ENCODE data around the gene CLCN2.

The CLCN2 gene

DNA sequence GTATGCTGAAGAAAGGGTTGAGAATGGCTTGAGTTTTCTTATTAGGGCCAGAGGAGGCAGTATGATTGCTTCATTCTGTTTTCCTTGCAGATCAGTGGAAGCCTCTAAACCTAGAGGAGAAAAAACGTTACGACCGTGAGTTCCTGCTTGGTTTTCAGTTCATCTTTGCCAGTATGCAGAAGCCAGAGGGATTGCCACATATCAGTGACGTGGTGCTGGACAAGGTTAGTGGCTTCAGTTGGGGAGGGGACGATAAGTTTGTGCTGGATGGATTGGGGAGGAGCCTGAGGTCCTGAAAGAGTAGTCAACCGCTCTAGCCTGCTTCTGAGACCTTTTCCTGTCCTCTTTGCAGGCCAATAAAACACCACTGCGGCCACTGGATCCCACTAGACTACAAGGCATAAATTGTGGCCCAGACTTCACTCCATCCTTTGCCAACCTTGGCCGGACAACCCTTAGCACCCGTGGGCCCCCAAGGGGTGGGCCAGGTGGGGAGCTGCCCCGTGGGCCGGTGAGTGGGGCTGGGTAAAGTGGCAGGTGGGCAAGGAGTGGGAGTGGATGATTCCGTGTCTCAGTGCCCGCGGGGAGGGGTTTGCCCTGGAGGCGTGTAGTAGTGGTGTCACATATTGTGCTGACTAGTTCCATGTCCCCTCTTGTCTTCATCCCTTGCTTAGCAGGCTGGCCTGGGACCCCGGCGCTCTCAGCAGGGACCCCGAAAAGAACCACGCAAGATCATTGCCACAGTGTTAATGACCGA, 38.5 kb downstream of the CLCN2 start:
- FAIRE-seq = no peak

GRCh38 chr3:184321666-184322065, 39.7 kb downstream of the CLCN2 start:
- no peak for FAIRE-seq

GRCh38 chr3:184320104-184320445, 41.3 kb downstream of the CLCN2 start:
- FAIRE-seq = no peak

- FAIRE-seq = no peak
These were observed 44.2 kb downstream of the CLCN2 start for GRCh38 chr3:184317201-184317600.

- FAIRE-seq = no peak
These were observed 44.6 kb downstream of the CLCN2 start for GRCh38 chr3:184316792-184317191.

- no peak for FAIRE-seq
These were observed 45.3 kb downstream of the CLCN2 start for GRCh38 chr3:184315871-184316661.

DNA sequence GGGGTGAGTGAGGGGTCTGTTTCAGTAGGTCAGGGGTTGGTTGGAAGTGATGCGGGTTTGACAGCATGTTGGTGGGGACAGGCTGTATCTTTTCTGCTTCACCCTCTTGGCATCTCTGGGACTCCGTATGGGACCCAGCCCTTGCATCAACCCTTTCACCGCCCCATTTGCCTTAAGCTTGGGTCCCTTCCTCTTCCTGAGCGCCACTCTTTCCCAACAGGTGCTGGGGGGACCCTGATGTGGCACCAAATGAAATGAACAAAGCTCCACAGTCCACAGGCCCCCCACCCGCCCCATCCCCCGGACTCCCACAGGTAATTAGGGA, 45.9 kb downstream of the CLCN2 start:
- no peak for FAIRE-seq

- FAIRE-seq = no peak
These were observed 46.5 kb downstream of the CLCN2 start for GRCh38 chr3:184314700-184315542.

DNA sequence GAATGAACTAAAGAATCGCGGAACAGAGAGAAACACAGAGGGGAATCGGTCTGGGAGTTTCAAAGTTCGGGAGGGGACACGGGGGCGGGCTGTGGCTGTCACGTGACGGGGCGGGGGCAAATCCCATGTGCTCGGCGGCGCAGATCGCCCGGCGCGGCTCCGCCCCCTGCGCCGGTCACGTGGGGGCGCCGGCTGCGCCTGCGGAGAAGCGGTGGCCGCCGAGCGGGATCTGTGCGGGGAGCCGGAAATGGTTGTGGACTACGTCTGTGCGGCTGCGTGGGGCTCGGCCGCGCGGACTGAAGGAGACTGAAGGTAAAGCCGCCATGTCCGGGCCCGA, 47.1 kb downstream of the CLCN2 start, which contains the start of gene EIF4G1:
TSS of gene EIF4G1 (plus strand) at position 244 of the 337 bp plus-strand sequence. CDS start 1,191 bp downstream, outside the sequence.
- FAIRE-seq = no peak

DNA sequence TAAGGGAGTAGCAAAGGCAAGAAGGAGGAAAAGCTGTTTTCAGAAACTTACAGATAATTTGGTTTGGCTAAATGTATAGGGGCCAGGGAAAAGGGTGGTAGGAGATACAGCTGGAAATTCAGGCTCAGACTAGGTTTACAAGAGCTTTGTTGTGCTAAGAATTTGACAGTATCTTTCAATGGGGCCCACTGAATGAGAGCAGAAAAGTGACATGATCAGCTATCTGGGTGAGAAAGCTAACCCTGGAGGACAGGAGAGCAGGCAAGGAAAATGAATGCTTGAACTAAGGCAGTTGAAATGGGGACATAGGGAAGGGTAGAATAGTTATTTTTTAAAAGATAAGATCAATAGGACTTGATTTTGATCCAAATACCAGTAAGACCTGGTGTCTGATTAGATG, 49.8 kb downstream of the CLCN2 start:
- no peak for FAIRE-seq

GRCh38 chr3:184308744-184309143, 52.7 kb downstream of the CLCN2 start:
- no peak for FAIRE-seq

DNA sequence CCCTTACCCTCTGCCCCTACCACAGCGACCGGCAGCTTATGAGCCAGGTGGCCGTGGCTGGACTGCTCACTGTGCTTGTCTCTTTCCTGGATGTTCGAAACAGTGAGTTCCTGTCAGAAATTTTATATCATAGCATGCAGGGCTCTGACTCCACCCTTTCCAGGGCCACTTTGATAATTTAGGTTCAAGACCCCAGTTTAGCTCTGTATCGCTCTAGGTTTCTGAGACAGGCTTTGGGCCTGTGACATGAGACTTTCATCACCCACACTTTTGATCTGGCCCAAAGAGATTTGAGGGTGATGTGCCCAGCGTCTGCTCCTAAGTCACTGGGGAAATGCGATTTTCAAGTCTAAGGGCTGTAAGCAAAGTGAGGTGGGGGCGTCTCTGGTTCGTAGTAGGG, 53.5 kb downstream of the CLCN2 start:
- FAIRE-seq = no peak

GRCh38 chr3:184306341-184306972, 54.9 kb downstream of the CLCN2 start:
- FAIRE-seq = no peak

DNA sequence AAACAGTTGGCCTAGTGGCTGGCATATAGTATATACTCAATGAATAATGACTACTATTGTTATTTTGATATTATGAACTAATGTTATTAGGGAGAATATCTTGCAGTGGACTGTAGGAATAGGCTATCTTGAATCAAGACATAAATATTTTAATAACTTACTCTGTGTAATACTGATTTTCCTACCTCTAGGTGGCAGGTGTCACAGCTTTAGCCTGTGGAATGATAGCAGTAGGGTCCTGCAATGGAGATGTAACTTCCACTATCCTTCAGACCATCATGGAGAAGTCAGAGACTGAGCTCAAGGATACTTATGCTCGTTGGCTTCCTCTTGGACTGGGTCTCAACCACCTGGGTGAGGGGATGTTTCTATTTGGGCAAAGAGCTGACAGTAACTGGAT, 55.8 kb downstream of the CLCN2 start:
- FAIRE-seq = no peak

- FAIRE-seq = no peak
These were observed 61.1 kb downstream of the CLCN2 start for GRCh38 chr3:184300378-184300720.

GRCh38 chr3:184299488-184300377, 61.7 kb downstream of the CLCN2 start:
- no peak for FAIRE-seq

GRCh38 chr3:184298759-184299487, 62.5 kb downstream of the CLCN2 start, which contains the start of gene PSMD2:
TSS of gene PSMD2 (plus strand) at chr3:184299241. CDS start at chr3:184299267, 26 bp downstream.
- FAIRE-seq = no peak

GRCh38 chr3:184296616-184297015, 64.8 kb downstream of the CLCN2 start:
- FAIRE-seq = no peak

Data from endometrium (tissue), 2 donors.